Motor neuron (in vitro differentiated cells): ENCODE data around the gene TLR5. TPM values are rescaled to one million over a fixed set of nuclear protein-coding genes. Genes with fewer than 3 reads are reported as not detected.

Experiments
- ATAC-seq, 8 experiments: fragments of 200-7000 bp; cut with Tn5 transposase; replicated peaks in 6 of 8; 2 replicates each; pipeline ENCODE4 v1.8.0; 2021; ENCODE audit warnings: mild to moderate bottlenecking in 8 of 8, moderate library complexity in 8 of 8
- H3K27ac ChIP-seq, 2 donors: fragments of 250-450 bp; sonication (Bioruptor Pico); 2 replicates each; pipeline ENCODE4 v1.9.0; 2021; ENCODE audit warnings: antibody characterized with exemption in 2 of 2, mild to moderate bottlenecking in 2 of 2, moderate library complexity in 1 of 2
- H3K4me1 ChIP-seq, 2 donors: fragments of 250-450 bp; sonication (Bioruptor Pico); replicated peaks in 1 of 2; 2 replicates each; pipeline ENCODE4 v1.6.1; 2021; ENCODE audit warnings: antibody characterized with exemption in 2 of 2, mild to moderate bottlenecking in 2 of 2, moderate library complexity in 1 of 2
- H3K4me3 ChIP-seq, 5 donors: fragments of 250-450 bp; sonication (Bioruptor Pico); 2 replicates each; pipeline ENCODE4 v1.9.0; 2021; ENCODE audit warnings: antibody characterized with exemption in 5 of 5, mild to moderate bottlenecking in 5 of 5, moderate library complexity in 4 of 5
- WGBS, 10 experiments: fragments of 450-650 bp; shearing (Covaris generic); methylation state at CpG; one replicate each; pipeline ENCODE4 v1.0.0; 2022; 5-methylcytosine and 5-hydroxymethylcytosine counted together
- in situ Hi-C, 9 experiments: fragments of 400-800 bp; cut with MboI; loops; one replicate each; pipeline ENCODE4 v1.15.0; 2021; ENCODE audit warnings: low sequenced_read_pairs in 9 of 9, low pct_unique_long_range_greater_than_20kb in 2 of 9; ENCODE audit not compliant: unreplicated experiment in 9 of 9
- total RNA-seq, 8 experiments: library from RNA; unstranded; fragments of 300-600 nt; gene quantifications; 2 replicates each; pipeline versions ENCODE4 v1.2.3 to v1.2.4, GENCODE V29; 2022

The TLR5 gene
- total RNA-seq, 8 experiments from 2014 or later = 0.29 to 9.8 (median 2.0) TPM

DNA sequence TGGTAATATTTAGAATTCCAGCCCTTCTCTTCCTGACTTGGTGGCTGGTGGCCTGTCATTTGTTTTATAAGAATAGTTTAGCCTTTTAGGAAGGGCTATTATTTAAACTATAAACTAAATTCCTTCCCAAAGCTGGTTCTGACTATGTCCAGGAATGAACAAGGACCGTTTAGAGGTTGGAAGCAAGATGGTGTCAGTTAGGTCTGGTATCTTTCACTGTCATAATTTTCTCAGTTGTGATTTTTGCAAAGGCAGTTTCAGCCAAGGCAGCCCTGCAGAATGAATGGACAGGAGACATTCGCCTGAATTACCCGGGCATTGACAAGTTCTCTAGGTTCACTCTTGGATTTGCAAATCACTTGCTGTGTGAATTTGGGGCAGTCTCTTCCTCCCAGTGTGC, 67.2 kb downstream of the TLR5 start:
- no peak overlapping the region for H3K27ac ChIP-seq
- no peak for ATAC-seq
- 13 to 92% (median 67%) methylated on average over 1 to 3 of the region's 3 CpGs for WGBS, 10 experiments
- H3K4me1 ChIP-seq = no peaks in the 10 kb centered on the region
- in situ Hi-C loops = loop anchor here in 4 of 9 experiments (25.0 kb wide), 2 partner anchors 289 to 614 kb away; no protein-coding TSS in a partner anchor
- no peak overlapping the region for H3K4me3 ChIP-seq

DNA sequence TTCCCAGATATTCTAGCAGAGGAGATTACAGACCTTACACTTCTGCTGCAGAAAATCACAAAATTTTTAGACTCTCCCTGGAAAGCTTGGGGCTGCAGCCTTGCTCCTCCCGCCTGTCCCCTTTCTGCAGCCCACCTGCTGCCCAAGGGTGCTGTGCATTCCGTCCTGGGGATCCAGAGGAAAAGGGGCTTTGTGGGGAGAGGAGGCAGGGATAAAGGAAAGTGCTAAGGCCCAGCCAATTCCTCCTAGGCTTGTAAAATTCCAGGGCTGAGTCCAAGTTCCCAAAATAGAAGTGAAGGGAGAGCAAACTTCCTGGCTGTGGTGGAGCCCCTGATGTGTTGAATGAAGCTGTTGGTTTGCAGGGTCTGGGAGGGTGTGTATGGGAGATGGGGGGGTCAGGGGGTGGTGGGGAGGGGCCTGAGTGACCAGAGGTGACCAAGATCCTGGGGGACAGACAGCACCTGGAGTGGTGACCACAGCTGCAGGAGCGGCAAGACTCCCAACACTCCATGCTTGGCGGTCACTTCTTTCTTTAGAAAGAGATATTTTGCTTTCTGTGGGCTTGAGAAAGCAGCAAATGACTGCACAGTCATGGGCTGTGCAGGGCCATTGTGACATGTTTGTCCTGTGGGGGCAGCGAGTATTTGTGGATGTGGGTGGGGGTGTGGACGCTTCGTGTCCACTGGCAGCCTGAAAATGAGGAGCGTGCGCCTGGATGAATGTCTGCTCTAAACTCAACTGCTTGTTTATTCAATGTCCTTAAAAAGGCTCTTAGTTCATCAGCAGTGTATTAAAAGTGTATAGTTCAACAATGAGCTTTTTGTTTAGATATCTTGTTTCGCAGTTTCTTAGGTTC, 68.4 kb downstream of the TLR5 start:
- H3K4me1 ChIP-seq = peaks cover 0 to 2% of the 10 kb centered on the region in 2 donors
- H3K27ac ChIP-seq = no peak overlapping the region
- 31 to 100% (median 77%) methylated on average over 2 to 9 of the region's 10 CpGs; no CpG with 5 or more reads in 1 of the 10 experiments for WGBS, 10 experiments
- in situ Hi-C loops = loop anchor here in 4 of 9 experiments (25.0 kb wide), 2 partner anchors 287 to 612 kb away; no protein-coding TSS in a partner anchor
- no peak overlapping the region for H3K4me3 ChIP-seq
- peak in 1 of 8 experiments; percentile 80 for ATAC-seq

DNA sequence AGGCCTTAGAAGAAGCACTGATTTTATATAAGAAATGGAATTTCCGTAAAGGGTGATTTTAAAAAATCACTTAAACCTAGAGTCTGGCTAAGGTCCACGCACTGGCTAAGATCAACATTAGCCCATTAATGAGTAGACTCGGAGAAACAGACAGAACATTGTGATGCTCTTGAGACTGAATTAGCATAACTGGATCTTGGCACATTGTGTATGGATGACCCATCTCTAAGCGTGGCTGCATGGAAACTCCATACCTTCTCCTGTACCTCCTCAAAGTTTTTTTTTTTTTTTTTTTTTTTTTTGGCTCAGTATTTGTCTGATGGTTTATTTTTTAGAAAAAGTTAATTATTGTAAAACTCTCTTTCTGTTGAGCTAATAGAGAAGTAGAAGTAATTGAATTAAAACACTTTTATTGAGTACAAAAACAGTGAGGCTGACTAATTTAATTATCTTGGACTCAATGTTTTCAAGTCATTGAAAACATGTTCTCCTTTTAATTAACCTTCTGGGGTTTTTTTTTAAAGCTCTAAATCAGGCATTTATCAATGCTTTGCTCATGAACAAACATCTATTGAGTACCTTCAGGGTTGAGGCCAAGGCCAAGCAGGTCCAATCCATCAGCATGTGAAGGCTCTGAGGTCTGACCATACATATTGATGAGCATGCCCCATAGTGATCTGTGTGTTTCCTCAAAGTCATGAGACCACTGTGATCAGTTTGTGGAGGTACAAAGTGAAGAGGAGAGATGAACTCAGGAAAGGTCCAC, 74.0 kb downstream of the TLR5 start:
- no peak overlapping the region for H3K27ac ChIP-seq
- WGBS, 10 experiments = 79 to 98% (median 89%) methylated on average over 1 to 4 of the region's 4 CpGs
- ATAC-seq = peak in 3 of 8 experiments; percentile 32 to 44 (median 35)
- H3K4me3 ChIP-seq = no peak overlapping the region
- in situ Hi-C loops = no loop called here
- peaks cover 0 to 5% of the 10 kb centered on the region in 2 donors for H3K4me1 ChIP-seq

DNA sequence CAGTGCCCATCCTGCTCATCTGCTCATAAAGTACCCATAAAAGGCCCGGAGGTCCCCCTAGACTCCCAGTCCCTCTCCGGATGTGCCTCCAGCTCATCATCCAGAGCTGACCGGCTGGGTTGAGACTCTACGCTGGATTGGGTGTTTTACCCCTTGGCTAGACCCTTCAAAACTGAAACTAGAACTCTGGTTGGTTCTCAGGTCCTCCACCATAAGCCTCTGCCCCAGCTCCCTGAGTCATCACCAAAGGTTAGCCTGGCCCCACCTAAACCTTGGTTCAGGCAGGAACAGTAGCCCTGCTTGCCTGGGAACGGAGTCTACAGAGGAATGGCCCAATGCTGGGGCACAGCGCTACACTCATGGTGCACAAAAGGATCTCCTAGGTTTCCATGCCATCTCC, 75.1 kb downstream of the TLR5 start:
- peaks cover 0 to 5% of the 10 kb centered on the region in 2 donors for H3K4me1 ChIP-seq
- ATAC-seq = peak in 3 of 8 experiments; percentile 9 to 66 (median 24)
- H3K4me3 ChIP-seq = no peak overlapping the region
- H3K27ac ChIP-seq = no peak overlapping the region
- WGBS, 10 experiments = 86 to 100% (median 93%) methylated on average over 2 to 5 of the region's 6 CpGs; no CpG with 5 or more reads in 3 of the 10 experiments
- in situ Hi-C loops = no loop called here

DNA sequence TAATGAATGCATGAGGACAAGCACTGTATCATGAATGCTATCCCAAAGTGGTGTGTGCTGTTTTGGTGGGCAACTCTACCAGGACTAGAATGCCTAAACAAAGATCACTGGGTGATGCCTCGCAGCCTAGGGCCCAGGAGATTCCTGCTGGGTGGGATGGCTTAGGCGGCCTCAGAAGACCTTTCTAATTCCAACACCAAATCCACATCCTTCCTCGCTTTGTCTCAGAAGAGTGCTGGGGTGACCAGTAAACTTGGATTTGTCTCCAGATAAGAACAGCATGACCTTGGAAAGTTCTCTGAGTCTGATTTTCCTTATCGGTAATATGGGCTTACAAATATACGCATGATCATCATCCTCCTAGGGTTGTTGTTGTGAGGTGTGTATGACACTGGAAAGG, 76.6 kb downstream of the TLR5 start:
- in situ Hi-C loops = no loop called here
- no peak overlapping the region for H3K27ac ChIP-seq
- ATAC-seq = no peak
- 62 to 96% (median 80%) methylated on average over 1 to 5 of the region's 5 CpGs; no CpG with 5 or more reads in 2 of the 10 experiments for WGBS, 10 experiments
- H3K4me3 ChIP-seq = no peak overlapping the region
- peaks cover 0 to 5% of the 10 kb centered on the region in 2 donors for H3K4me1 ChIP-seq

DNA sequence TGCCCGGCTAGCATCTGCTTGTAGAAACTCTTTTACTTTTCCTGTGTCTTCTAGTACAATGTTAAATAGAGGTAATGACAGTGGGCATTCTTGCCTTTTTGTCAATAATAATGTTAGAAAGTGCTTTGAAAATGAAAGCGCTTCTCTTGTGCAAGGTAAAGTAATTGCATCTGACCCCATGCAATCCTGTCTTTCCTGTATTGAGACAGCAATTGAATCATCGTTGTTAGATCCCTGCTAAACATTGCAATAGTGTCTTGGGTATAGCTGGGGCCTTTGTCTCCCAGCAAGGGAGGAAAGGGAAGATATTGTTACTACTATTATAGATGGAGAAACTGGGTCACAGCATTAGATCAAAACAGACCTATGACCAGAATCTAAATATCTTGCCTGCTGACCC, 80.9 kb downstream of the TLR5 start:
- H3K4me3 ChIP-seq = no peak overlapping the region
- no peak for ATAC-seq
- in situ Hi-C loops = no loop called here
- H3K27ac ChIP-seq = no peak overlapping the region
- H3K4me1 ChIP-seq = no peaks in the 10 kb centered on the region
- 17 to 93% (median 67%) methylated on average over 1 to 3 of the region's 3 CpGs; no CpG with 5 or more reads in 2 of the 10 experiments for WGBS, 10 experiments

DNA sequence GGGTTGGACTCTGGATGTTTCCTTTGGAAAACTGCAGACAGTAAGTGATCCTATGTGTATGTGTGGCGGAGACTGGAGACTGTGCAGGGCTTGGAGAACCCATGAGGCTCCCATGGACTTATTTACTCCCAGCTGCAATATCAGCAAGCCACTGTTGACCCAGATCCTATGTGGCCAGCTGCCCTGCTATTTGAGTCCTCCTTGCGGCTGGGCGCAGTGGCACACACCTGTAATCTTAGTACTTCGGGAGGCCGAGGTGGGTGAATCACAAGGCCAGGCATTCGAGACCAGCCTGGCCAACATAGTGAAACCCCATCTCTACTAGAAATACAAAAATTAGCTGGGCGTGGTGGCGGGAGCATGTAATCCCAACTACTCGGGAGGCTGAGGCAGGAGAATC, 83.5 kb downstream of the TLR5 start:
- in situ Hi-C loops = no loop called here
- no peak overlapping the region for H3K27ac ChIP-seq
- WGBS, 10 experiments = 8 to 97% (median 70%) methylated on average over 1 to 9 of the region's 9 CpGs; no CpG with 5 or more reads in 3 of the 10 experiments
- no peak overlapping the region for H3K4me3 ChIP-seq
- no peak for ATAC-seq
- H3K4me1 ChIP-seq = no peaks in the 10 kb centered on the region

Other genes with a start within 250 kb of the TLR5 start
- gene SUSD4, start 220.9 kb upstream of the TLR5 start, total RNA-seq = 10 to 100 TPM in 5 of 8 experiments, 1 to 10 TPM in 3; 5.4 to 28.7 (median 15.7) TPM